Left lung (tissue), 10 donors: Measurements from ENCODE around the gene GPRC6A. TPM values are rescaled to one million over a fixed set of nuclear protein-coding genes. Genes with fewer than 3 reads are reported as not detected.

ENCODE experiments used
- ATAC-seq: fragments of 200-7000 bp; cut with Tn5 transposase; one replicate; pipeline ENCODE4 v1.9.1; 2020; ENCODE audit warnings: moderate library complexity
- DNase-seq, 4 donors: peaks; one replicate each; pipeline ENCODE4 v3.0.0-alpha.2; 2013 to 2020
- H3K27ac ChIP-seq, 2 donors: fragments of 200-600 bp; sonication (generic) in 1 of 2; one replicate each; pipeline versions ENCODE4 v1.5.0 to v1.8.0; 2020 to 2021
- H3K27me3 ChIP-seq, 2 donors: fragments of 200-600 bp; sonication (generic) in 1 of 2; one replicate each; pipeline versions ENCODE4 v1.5.0 to v1.8.0; 2020 to 2021
- H3K36me3 ChIP-seq, 2 donors: fragments of 200-600 bp; sonication (generic) in 1 of 2; one replicate each; pipeline versions ENCODE4 v1.5.0 to v1.8.0; 2020 to 2021
- H3K4me1 ChIP-seq, 2 donors: fragments of 200-600 bp; one replicate each; pipeline ENCODE4 v1.8.0; 2021
- H3K4me3 ChIP-seq, 2 donors: fragments of 200-600 bp; sonication (generic) in 1 of 2; one replicate each; pipeline versions ENCODE4 v1.5.0 to v1.8.0; 2020 to 2021; ENCODE audit warnings: mild to moderate bottlenecking in 1 of 2
- H3K9me3 ChIP-seq, 2 donors: fragments of 200-600 bp; sonication (generic) in 1 of 2; one replicate each; pipeline versions ENCODE4 v1.5.0 to v1.8.0; 2020 to 2021
- CTCF ChIP-seq, 2 donors: fragments of 200-600 bp; sonication (generic) in 1 of 2; IDR thresholded peaks; one replicate each; pipeline versions ENCODE4 v1.5.0 to v1.8.0; 2021; ENCODE audit warnings: antibody characterized with exemption in 2 of 2
- intact Hi-C, 2 donors: fragments of 100-400 bp; cut with DNase I; formaldehyde crosslinking; loops; one replicate each; pipeline versions ENCODE4 v1.11.2 to v1.14.2; 2022
- polyA plus RNA-seq, 6 donors: library from polyadenylated mRNA; unstranded; fragments of 120-200 nt; gene quantifications; one replicate each; pipeline ENCODE4 v1.2.1, GENCODE V29; 2013; ENCODE audit not compliant: insufficient read length in 6 of 6
- total RNA-seq, 2 donors: library from RNA; stranded (reverse); fragmentation: NEBNext Ultra II Directional; extraction: Animal tissue kit (Norgen Biotek cat#: 25700); gene quantifications; one replicate each; pipeline ENCODE4 v1.2.1, GENCODE V29; 2021
- donor health status: DM: no; HTN: yes; CAD: no.
- donor health status: DM: no; HTN: no; CAD: no.

Gene GPRC6A
- total and polyA plus RNA-seq, 8 donors = 0.10 to 0.33 (median 0.13) TPM; not detected in 1

DNA sequence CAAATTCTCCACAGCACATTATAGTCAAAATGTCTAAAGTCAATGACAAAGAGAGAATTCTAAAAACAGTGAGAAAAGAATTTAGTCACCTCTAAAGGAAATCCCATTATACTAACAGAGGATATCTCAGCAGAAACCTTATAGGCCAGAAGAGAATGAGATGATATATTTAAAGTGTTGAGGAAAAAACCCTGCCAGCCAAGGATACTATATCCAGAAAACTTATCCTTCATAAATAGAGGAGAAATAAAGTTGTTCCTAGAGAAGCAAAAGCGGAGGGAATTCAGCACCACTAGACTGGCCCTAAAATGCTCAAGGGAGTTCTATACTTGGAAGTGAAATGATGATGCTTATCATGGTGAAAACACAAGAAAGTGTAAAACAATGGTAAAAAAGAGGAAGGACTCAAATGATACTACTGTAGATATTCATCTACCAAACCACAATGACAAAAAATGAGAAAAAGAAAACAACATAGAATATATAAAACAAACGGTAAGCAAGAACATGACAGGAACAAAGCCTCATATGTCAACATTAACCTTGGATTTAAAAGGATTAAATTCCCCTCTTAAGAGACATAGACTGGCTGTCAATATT, 16.7 kb downstream of the GPRC6A start:
- Histone ChIP-seq H3K27me3 (no peaks in the 10 kb centered on the region), H3K36me3 (no peaks in the 10 kb centered on the region), H3K4me3 (no peak overlapping the region), H3K27ac (no peak overlapping the region), H3K9me3 (peaks cover 0 to 28% of the 10 kb centered on the region in 2 donors), H3K4me1 (no peaks in the 10 kb centered on the region)
- intact Hi-C loops = no loop called here
- ATAC-seq = no peak
- TF ChIP-seq CTCF (IDR thresholded peaks at IDR 0.05) = no peak
- no peak for DNase-seq

DNA sequence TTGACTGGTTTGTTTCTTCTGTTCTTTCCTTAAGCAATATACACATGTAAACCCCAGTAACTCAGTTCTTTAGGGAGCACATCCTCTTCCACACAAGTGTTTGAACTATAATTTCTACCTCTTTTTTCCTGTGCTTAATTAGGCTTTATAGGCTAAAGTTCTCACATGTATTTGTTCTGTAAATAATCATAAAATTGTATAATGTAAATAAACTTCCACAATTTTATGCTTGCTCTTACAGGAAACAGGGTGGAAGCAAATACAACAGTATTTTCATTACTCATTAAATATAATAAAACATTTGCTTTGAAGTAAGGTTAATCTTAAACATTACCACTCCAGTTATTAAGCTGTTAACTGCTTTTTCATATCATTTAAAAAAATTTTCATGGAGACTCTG, 26.9 kb downstream of the GPRC6A start:
- TF ChIP-seq CTCF (IDR thresholded peaks at IDR 0.05) = no peak
- H3K27me3 ChIP-seq = no peaks in the 10 kb centered on the region
- H3K27ac ChIP-seq = no peak overlapping the region
- DNase-seq = no peak
- H3K36me3 ChIP-seq = no peaks in the 10 kb centered on the region
- no peak for ATAC-seq
- no peaks in the 10 kb centered on the region for H3K4me1 ChIP-seq
- intact Hi-C loops = no loop called here
- no peak overlapping the region for H3K4me3 ChIP-seq
- H3K9me3 ChIP-seq = no peaks in the 10 kb centered on the region

GRCh38 chr6:116799945-116800344, 28.9 kb downstream of the GPRC6A start:
- TF ChIP-seq CTCF (IDR thresholded peaks at IDR 0.05) = no peak

GRCh38 chr6:116797585-116797984, 31.3 kb downstream of the GPRC6A start:
- Histone ChIP-seq H3K27ac (no peak overlapping the region), H3K4me1 (no peaks in the 10 kb centered on the region), H3K4me3 (no peak overlapping the region), H3K9me3 (no peaks in the 10 kb centered on the region), H3K27me3 (no peaks in the 10 kb centered on the region), H3K36me3 (no peaks in the 10 kb centered on the region)
- no peak for DNase-seq
- no peak for TF ChIP-seq CTCF (IDR thresholded peaks at IDR 0.05)
- intact Hi-C loops = no loop called here
- no peak for ATAC-seq

More at GRCh38 chr6:116799945-116800344, 28.9 kb downstream of the GPRC6A start:
- DNase-seq (no peak), ATAC-seq (no peak)
- no peak overlapping the region for H3K4me3 ChIP-seq
- no peaks in the 10 kb centered on the region for H3K36me3 ChIP-seq
- H3K27me3 ChIP-seq = no peaks in the 10 kb centered on the region
- H3K9me3 ChIP-seq = no peaks in the 10 kb centered on the region
- no peak overlapping the region for H3K27ac ChIP-seq
- no peaks in the 10 kb centered on the region for H3K4me1 ChIP-seq
- intact Hi-C loops = no loop called here

- Histone ChIP-seq H3K27me3 (no peaks in the 10 kb centered on the region), H3K9me3 (no peaks in the 10 kb centered on the region), H3K27ac (no peak overlapping the region), H3K36me3 (no peaks in the 10 kb centered on the region), H3K4me1 (no peaks in the 10 kb centered on the region), H3K4me3 (no peak overlapping the region)
- DNase-seq = no peak
- no peak for ATAC-seq
- intact Hi-C loops = no loop called here
- no peak for TF ChIP-seq CTCF (IDR thresholded peaks at IDR 0.05)
These were observed 35.7 kb downstream of the GPRC6A start for GRCh38 chr6:116793224-116793623.
